Fibroblast of skin of left quadriceps (primary cell): ENCODE measurements around the gene CDC16.
A peak's percentile ranks its signal among the peaks of the same experiment; 100 is the strongest.
"Not testable (repeated sequence)": the region's sequence is repeated elsewhere in the genome, so short reads cannot be mapped to it uniquely, and the experiment has no call there.

ENCODE experiments used
- DNase-seq, 2 experiments: peaks; one replicate each; pipeline ENCODE4 v3.0.0-alpha.2; 2013; ENCODE audit warnings: low read depth in 2 of 2

The CDC16 gene

DNA sequence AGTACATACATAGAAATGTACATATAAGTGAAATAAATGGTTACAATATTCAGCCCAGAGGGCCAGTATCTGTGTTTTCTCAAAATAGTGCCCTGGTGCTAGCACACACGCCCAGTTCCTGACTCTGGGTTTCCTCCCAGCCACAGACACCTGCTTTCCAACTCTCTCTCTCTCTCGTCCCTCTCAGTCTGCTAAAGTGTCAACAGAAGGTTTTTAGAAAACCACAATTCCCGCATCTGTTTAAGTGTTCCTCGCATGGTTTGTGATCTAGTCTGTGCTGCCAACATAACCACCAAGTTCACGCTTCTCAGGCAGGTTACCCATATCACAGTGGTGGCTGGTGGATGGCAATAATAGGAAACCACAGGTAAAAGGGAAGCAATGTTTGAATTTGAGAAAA is 28.9 kb downstream of the CDC16 start:
- no peak for DNase-seq

DNA sequence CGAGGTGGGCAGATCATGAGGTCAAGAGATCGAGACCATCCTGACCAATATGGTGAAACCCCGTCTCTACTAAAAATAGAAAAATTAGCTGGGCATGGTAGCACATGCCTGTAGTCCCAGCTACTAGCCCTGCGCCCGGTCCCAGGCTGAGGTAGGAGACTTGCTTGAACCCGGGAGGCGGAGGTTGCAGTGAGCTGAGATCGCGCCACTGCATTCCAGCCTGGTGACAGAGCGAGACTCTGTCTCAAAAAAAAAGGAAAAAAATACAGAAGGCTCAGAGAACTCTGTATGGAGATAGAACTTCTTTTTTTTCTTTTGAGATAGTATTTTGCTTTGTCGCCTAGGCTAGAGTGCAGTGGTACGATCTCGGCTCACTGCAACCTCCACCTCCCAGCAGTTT is 29.6 kb downstream of the CDC16 start:
- not testable (repeated sequence) for DNase-seq

DNA sequence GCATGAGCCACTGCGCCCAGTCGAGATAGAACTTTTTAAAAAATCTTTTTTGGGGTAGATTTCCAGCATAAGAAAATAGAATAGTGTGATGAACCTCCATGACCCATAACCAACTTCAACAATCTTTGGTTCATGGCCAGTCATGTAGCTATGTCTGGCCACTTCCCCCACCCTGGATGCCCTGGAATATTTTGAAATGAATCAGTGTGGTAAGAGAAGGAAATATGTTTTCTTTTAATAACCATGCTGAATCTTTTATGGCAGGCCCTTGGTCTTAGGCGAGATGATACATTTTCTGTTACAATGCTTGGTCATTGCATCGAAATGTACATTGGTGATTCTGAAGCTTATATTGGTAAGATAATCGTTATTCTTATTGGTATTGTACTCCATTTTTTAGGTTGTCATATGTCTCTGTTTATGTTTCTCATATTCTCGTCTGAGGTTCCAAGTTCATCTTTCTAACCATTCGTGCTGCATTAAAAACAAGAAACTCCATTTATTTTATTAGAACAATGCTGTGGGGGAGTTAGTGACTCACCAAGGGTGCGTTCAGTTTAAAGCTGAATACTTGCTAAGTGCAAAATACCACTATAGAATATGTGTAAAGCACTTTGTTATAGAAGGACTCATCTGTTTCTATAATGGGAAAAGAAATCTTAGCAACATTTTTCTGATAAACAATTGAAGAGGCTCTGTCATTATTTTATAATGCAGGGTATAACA is 30.4 kb downstream of the CDC16 start:
- DNase-seq = peak; percentile 62 to 67

DNA sequence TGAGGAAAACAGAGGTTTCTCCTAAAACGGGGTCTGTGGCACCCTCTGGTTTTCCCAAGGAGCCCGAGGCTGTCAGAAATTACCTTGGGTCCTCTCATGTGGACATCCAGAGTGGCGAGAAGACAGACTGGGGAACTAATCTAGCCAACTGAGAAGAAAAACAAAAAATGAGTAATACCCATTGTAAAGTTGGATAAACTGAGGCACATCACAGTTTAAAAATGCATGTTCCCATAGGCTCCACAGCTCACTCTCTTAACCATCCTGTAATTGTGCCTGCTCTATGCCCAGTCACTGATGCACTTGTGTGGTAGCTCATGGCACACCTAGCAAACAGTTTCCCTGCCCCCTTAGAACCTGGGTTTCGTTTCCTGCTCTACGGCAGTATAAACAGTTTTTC is 31.5 kb downstream of the CDC16 start:
- no peak for DNase-seq

DNA sequence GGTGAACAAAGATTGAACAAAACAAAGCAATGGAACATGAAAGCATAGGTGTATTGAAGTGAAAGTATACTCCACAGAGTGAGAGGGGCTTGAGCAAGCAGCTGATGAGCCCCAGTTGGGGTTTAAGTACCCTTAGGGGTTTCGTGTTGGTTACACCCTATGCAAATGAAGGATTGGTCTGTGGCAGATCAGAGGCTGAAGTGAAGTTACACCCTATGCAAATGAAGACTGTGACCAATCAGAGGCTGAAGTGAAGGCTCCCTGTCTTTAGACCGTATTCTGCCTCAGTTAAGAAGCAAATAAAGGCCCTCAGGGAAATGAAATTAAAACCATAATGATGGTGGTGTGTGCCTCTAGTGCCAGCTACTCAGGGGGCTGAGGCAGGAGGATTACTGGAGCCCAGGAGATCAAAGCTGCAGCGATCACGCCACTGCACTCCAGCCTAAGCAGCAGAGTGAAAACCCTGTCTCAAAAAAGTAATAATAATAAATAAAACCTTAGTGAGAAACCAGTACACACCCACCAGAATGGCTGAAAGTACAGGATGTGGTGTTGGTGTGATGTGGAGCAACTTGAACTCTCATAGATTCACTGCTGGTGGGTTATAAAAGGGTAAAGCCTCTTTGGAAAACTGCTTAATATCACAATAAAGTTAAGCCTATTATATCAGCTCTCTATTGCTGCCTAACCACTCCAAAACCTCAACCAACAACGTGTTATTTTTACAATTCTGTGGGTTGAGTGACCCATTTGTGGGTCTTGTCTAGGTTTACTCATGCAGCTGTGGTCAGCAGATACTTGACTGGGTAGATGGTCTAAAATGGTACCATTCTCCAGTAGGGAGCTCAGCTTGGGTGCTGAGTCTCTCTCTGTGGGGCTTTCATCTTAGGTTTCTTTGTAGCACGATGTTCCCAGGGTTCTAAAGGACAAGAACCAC is 33.9 kb downstream of the CDC16 start:
- no peak for DNase-seq

DNA sequence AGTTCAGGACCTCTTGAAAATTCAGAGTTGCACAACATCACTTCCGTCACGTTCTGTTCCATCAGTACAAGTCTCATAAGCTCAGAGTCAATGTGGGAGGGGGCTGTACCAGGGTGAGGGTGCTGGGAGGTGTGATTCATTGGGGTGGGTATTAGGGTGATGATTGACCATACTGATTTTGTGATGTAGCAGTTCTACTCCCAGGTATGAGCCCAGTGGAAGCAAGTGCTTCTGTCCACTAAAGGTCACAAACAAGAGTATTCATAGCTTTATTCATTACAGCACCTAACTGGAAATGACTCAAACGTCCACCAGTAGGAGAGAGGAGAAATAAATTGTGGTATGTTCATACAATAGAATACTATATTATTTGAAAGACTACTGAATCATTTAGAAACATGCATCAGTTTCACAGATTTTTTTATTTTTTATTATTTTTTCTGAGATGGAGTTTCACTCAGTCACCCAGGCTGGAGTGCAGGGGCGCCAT is 34.6 kb downstream of the CDC16 start:
- DNase-seq = no peak

DNA sequence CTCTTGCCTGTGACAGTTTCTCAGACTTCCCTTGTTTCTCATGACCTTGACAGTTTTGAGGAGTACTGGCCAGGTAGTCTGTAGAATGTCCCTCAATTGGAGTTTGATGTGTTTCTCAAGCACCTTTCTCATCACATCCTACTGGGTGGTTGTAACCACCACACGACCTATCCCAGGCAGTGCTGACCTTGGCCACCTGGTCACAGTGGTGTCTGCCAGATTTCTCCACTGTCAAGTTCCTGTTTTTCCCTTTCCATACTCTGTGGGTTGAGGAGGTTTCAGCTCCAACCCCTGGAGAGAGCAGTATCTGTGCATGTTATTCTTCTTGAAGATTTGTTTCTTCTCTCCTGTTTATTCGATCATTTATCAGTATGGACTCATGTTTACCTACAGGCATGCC is 38.3 kb downstream of the CDC16 start:
- DNase-seq = no peak

DNA sequence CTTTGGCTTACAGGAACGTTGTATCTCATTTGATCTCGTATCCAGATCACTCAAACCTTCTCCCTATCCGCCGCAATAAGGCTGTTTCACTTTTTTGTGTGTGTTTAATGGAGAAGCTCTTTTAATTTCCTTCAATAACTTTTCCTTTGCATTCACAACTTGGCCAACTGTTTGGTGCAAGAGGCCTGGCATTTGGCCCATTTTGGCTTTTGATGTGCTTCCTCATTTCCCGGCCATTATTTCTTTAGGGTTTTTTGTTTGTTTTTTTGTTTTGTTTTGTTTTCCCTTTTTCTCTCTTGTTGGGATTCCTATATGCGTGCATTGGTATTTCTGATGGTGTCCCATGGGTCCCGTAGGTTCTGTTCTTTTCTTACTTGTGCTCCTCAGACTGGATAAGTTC is 40.6 kb downstream of the CDC16 start:
- no peak for DNase-seq

DNA sequence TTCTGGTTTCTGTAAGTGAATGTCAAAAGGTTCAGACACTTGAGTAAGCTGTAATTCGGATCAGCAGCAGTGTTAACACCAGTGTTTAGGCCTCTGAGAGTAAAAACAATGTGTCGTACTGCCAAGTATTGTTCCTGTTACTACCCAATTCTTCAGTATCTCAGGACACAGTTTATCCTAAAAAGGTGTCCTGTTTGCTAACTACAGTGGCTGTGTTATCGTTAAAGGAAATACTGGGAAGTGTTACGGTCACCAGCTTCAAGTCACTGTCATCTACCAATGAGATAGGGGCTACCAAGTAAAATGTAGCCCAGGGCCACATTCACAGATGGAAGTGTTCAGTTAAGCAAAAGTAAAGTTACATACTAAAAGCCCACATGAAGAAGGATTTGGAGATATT is 44.4 kb downstream of the CDC16 start:
- no peak for DNase-seq

DNA sequence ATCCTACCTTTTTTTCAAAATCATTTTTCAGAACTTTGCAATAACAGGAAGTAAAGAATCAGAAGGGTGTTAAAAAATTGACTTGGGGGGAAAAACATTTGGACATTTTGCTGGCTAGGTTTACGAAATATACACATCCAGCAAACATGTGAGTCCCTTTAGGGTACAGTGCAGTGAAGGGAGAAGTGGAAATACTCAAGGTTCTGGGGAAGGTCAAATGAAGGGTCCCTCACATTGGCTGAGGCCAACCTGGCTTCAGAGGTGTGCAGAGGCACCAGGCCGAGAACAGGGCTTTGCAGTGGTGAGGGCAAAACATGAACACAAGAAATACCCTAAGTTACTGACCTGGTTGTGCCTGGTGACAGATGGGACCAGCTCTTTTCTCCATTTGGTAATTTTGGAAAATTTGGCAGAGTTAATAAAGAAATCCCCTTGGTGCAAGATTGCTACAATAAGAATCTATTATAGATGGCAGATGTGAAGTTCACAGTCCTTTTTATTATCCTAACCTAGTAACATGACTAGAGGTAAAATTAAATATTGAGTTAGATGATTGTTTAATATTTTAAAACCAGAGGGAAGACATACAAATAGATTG is 45.2 kb downstream of the CDC16 start:
- DNase-seq = no peak

DNA sequence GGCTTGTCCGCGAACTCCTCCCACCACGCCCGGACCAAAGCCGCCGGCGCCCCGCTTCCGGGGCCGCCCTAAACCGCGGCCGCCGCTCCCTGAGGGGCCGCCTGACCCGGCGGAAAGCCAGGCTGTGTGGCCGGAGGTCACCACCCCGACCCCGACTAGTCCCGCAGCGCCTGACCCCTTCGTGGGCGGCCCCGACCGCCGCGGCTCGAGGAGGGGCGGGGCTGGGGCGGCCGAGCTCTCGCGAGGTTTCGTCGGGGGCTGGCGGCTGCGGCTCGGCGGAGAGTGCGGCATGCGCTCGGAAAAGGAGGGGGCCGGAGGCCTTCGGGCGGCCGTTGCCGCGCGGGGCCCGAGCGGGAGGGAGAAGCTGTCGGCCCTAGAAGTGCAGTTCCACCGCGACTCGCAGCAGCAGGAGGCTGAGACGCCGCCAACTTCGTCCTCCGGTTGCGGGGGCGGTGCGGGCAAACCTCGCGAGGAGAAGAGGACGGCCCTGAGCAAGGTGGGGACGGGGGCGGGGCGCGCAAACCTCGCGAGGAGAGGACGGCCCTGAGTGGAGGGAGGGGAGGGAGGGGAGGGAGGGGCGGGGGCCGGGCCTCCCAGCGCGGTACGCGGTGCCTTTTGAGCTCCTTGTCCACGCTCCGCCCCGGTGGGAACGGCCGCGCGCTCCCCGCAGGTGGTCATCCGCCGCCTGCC is 46.8 kb downstream of the CDC16 start, which contains the start of gene UPF3A:
Gene UPF3A, plus strand, starts transcription at position 251 of the 690 bp plus-strand sequence. Its CDS starts 39 bp downstream, at position 290.
- DNase-seq = peak; percentile 86 to 88

DNA sequence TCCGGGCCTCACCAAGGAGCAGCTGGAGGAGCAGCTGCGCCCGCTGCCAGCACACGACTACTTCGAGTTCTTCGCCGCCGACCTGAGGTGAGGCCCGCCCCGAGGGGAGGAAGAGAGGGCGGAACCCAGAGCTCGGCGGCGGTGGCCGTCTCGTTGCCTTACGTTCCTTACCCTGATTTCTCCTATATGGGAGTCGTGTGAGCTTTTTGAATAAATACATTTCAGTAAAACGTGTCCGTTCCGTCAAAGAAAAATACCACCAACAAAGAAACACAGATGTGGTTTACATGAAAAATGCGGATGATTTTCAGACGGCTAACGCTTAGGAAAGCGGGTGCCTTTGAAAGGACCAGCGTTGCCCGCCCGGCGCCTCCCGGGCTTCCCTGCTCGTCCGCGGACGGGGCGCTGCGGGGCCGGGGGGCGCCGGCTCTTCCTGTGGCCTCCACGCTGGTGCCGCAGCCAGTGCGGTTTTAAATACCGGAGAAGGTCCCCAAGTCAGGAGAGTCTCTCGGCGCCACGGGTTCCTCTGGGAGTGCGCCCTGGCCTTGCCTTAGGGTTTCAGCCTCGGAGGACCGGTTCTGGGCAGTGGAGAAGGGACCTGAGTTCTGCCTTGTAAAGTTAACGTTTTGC is 47.5 kb downstream of the CDC16 start:
- DNase-seq = peak; percentile 37 to 44

DNA sequence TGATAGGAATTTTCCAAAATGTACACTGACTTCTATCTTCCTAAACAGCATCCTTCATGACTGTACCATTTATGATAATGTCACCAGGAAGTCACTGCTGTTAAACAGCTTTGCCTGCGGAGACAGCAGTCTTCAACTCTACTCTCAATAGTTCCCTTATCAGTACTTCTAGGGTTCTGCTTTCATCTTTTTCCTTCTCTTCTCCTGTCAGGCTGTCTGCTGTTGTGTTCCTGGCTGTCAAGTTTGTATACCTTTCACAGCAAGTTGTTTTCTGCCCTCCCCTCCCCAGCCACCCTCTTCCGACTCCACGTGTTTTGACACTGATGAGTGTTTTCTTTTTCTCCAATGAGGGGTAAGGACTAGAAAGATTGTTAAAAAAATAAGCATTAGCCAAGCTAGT is 48.9 kb downstream of the CDC16 start:
- no peak for DNase-seq

DNA sequence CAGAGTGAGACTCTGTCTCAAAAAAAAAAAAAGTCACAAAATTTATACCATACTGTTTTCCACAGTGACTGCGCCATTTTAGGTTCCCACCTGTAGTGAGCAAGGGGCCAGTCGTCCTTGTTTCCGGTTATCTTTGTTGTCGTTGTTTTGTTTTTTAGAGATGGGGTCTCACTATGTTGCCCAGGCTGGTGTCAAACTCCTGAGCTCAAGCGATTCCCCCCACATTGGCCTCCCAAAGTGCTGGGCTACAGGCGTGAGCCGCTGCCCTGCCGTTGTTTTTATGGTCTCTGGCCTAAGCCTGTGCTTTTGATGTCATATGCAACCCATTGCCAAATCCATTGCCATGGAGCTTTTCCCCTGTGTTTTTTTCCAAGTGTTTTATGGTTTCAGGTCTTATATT is 50.0 kb downstream of the CDC16 start:
- no peak for DNase-seq

DNA sequence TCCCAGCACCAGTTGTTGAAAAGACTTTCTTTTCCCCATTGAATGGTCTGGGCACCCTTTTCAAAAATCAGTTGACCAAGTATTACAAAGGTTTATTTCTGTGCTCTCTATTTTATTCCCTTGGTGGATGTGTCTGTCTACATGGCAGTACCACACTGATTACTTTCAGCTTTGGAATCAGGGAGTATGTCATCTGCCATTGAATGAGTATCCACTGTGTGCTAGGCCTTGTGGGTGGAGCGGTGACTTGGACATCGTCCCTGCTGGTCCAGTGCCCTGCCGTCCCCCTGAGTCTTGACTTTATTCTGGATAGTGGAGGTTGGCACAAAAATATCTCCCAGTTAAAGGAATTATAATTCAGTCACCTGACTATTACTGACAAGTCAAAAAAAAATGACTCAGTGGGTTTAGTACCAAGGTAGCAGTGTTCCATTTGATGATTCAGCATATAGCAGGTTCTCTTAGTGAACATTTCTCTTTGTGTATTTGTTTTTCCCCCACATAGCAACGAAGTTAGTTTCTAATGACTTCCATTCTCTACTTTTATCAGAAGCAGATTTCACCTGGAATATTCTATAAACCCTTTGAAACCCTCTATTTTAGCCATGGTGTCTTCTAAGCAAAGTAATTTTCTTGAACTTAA is 50.6 kb downstream of the CDC16 start:
- DNase-seq = no peak

DNA sequence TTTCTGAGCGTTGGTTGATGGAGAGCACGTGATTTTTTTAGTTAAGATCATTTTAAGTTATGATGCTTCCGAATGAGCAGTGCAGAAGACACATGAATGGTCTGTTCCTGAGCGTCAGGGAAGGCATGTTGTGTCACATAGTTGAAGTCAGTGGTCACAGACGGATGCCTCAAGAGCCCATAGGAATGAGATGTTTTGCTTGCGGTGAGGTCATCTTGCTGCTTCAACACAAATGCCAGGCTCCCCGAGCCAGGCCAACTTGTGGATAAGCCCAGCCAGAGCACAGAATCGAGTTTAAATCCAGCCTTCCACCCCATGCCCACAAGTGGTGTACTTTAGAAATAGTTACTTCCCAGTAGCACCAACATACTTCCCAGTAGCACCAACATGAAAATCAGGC is 52.1 kb downstream of the CDC16 start:
- DNase-seq = no peak

DNA sequence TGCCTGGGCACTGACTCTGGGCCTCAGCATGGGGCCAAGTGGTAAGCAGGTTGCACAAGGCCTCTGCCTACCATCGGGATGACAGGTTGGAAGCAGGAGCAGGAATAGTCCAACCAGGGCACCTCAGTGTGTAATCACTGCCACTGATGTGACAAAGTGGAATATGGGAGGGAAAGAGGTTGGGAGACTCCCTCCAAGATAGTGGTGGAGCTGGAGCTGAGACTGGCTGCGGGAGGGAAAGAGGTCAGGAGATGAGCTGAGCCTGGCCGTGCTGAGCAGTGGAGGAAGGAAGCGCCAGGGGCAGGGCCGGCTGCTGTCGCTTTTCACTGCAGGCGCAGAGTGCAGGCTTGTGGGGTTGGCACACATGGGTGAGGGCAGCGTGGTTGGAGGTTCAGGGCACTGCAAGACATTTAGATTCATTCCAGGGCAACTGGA is 53.5 kb downstream of the CDC16 start:
- DNase-seq = no peak

DNA sequence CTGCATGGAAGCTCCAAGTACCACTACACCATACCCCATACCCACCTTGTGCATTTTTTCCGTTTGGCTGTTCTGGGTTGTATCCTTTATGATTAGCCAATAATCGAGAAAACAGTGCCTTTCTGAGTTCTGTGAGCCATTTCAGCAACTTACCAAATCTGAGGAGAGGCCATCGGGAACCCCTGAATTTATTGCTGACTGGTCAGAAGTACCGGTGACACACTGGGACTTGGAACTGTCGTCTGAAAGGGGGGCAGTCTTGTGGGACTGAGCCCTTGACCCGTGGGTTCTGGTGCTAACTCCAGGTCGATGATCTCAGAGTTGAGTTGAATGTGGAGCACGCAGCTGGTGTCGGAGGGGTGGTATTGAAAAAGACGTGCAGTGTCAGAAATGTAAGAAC is 61.8 kb downstream of the CDC16 start:
- DNase-seq = no peak

DNA sequence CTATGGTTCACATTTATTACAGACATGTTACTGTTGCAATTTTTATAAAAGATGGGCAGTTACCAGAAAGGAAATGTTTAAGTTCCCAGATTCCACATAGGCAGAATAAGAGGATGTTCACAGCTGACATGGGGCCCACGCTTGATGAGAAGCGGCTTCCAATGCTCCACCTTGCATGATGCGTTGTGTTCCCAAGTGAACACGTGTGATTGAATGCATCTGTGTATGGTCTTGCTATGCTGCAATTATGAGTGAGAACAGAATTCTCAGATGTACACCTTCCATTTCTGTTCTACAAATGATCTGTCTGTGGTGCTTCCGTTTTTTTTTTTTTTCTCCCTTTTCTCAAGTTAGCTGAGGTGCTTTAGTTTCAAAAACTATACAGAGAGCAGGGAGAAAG is 62.2 kb downstream of the CDC16 start:
- DNase-seq = no peak

DNA sequence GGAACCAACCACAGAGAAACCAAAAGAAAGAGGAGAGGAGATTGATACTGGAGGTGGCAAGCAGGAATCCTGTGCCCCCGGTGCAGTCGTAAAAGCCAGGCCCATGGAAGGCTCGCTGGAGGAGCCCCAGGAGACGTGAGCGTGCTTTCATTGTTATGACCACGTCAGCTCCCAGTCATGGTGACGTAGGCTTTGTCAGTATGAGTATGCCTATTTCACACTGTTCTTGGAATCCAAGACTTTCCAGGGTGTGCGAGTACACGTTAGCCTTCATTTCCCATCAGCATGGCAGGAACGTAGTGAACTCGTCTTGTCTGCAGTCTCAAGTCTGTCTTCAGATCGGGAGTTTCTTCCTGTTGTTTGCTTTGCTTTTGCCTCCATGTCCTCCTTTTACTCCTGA is 64.2 kb downstream of the CDC16 start:
- no peak for DNase-seq
